Cerebellar nuclear complex (tissue), 1 donor: ENCODE measurements around the gene TNFSF4.
"Not testable (repeated sequence)": the region's sequence is repeated elsewhere in the genome, so short reads cannot be mapped to it uniquely, and the experiment has no call there.

Experiments
- DNase-seq, 2 experiments: peaks; one replicate each; lab custom pipeline; 2025; lab: John Stamatoyannopoulos, UW

The TNFSF4 gene

DNA sequence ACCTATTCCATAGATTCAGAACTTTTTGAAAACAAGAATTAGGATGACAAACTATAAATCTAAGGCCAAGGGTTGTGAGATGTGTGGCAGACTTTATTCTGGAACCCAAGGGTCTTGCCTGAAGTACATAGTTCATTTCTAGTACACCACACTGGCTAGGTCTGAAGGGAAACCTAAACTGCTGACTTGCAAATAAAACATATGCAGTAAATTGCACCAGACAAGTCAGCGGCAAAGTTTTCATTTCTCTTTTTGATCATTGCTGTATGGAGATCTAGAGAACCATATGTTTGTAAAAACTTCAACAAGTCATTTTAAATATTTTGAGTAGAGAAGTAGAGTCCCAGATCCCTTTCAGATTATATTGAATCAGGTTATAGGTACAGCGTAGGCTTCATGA lies 43.9 kb downstream of the TNFSF4 start:
- no peak for DNase-seq

- no peak for DNase-seq
These were observed 44.5 kb downstream of the TNFSF4 start for GRCh38 chr1:173162601-173163000.

DNA sequence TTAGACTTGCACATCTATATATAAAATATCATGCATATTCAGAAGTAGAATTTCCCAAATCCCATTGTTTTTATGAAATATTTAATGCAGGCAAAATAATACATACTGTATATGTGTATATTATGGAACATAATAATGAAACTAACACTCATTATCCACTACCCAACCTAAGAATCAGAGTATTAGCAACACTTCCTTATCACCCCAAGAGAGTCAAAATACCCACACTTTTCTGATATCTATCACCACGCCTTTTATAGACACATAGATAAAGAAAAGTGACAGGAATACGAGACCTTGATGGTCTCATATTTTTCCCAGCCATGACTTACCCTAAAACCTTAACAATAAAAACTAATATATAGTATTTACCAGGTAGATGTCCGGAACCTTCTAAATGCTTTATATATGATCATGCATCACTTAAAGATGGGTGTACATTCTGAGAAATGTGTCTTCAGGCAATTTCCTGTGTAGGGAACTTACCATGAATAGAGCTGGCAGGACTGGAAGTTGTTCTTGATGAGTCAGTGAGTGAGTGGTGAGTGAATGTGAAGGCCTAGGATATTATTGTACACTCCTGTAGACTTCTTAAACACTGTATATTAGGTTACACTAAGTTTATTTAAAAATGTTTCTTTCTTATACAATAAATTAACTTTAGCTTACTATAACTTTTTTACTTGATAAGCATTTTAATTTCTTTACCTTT lies 45.5 kb downstream of the TNFSF4 start:
- no peak for DNase-seq

- not testable (repeated sequence) for DNase-seq
These were observed 53.2 kb downstream of the TNFSF4 start for GRCh38 chr1:173153964-173154363.

DNA sequence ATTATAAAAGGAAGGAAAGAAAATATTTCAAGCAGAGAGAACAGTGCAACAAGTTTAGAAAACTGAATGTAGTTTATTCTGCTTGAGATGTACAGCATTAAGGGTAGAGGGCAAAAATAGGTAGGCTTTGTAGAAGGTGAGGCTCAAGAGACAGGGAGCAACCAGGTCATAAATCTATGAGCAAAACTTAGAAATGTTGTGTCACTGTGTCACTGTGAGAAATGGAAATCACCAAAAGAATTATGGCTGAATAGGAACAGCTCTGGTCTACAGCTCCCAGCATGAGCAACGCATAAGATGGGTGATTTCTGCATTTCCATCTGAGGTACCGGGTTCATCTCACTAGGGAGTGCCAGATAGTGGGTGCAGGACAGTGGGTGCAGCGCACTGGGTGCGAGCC lies 53.6 kb downstream of the TNFSF4 start:
- DNase-seq = no peak

DNA sequence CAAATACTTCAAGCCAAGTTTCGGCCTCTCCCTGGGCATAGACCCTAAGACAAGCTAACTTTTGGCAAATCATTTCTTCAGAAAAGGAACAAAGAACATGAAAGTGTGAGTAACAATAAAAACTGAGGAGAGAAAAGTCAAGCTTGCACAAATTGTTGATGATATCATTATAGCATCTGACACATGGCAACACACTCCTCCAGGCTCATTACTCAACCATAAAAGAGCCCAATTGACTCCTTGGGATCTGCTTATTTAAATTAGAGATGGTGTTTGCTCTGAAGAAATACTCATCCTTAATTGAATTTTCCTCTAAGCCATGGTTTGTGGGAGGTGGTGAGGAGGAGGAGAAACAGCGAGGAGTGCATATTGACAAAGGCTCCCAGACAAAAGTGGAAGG lies 54.5 kb downstream of the TNFSF4 start:
- DNase-seq = no peak

DNA sequence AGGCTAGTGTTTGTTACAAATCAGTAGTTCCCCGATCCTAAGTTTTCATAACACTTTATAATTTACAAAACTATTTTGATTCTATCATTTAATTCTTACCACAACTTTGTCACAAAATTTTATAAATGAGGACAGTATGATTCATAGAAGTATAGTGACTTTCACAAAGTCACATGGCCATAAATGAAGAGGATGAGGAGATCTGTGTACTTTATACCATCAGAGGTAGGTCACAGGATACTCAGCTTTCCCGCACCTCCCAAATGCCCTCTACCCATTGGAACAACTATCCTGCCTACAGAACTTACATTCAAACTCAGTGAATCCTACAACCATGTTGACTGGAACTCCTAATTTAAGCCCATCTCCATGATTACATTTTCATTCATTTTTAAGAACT lies 56.3 kb downstream of the TNFSF4 start:
- DNase-seq = no peak

DNA sequence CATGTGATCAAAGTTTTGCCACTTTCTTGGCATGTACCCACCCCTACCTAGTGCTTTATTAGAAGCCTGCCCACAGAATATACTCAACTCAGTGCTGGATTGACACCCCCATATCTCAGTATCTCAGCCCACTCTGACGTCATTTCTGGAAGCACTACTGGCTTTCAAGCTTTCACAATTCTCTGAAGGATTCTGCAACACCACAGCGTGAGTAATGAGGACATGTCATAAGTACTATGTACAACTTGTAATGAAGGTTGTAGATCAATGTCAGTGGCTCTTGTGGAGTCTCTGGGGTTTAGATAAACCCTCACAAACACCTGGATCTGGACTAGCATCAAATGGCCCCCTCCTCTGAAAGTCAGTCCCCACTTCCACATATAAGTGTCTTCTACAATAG lies 57.2 kb downstream of the TNFSF4 start:
- DNase-seq = no peak

- DNase-seq = no peak
These were observed 58.2 kb downstream of the TNFSF4 start for GRCh38 chr1:173148971-173149370.

GRCh38 chr1:173148545-173148944 lies 58.6 kb downstream of the TNFSF4 start:
- no peak for DNase-seq

DNA sequence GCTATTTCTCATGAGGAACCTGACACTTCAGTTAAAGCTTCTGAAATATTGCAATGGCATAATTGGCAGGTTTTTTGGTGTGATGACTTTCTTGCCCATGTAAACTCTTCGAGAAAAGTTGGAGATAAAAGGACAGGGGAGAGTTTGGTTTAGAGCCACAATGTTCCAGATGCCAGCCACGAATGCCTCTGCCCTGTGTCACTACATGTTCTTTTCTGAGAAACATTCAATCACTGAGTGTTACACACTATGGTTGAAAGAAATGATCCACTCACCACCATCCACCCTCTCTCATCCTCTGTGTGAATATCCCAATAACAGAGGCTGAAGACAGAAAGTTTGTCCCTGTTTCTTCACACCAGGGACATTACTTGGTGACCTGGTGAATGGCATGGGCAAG lies 66.4 kb downstream of the TNFSF4 start:
- no peak for DNase-seq

GRCh38 chr1:173139706-173140105 lies 67.4 kb downstream of the TNFSF4 start:
- DNase-seq = no peak

DNA sequence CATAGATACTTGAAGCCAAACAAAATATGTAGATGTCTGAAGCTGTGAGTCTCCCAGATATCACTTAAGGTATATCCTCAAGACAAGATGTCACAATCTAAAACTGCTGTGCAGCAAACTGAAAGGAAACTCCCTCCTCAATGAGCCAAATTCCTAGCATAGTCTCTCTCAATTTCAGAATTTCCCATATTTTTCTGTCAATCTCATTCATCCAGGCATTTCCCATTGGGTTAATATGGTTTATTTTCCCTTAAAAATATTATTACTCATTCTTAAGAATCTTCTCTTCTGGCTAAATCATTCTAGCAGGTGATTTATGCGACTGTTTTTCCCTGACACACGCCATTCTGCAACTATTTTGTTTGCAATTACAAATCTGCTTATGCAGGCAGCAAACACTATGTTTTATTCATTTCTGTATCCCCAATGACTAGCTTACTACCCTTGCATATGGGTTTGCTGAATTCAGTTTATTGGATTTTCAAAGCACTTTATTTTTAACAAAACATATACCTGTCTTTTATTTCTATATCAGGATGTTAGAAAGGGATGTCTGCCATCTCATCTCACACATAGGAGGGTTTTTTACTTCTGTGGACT lies 69.9 kb downstream of the TNFSF4 start:
- no peak for DNase-seq

GRCh38 chr1:173134800-173135199 lies 72.3 kb downstream of the TNFSF4 start:
- no peak for DNase-seq

DNA sequence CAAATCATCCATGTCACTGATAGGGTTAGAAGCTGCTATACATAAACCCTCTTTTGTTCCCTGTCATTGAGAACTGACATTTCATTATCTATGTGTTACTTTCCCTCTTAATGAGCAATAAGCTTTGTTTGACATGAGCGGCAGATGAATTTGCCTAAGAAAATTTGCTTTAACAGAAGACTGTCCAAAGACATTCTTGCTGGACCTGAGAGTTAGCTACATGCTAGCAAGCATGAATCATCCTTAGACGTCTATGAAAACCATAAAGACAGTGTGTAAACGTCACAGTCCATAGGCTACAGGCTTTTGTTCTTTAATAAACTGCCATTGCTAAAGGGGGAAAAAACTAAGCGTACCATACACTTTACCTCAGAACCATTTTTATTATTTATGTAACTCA lies 73.1 kb downstream of the TNFSF4 start:
- DNase-seq = no peak
